Naive thymus-derived CD8-positive, alpha-beta T cell (primary cell): ENCODE data around the gene CD300LG. TPM values are rescaled to one million over a fixed set of nuclear protein-coding genes. Genes with fewer than 3 reads are reported as not detected.

ENCODE experiments used
- ATAC-seq, 2 donors: fragments of 150-1000 bp; cut with Tn5 transposase in 1 of 2; sonication (Bioruptor Pico), chemical (Tn5 transposase) in 1 of 2; 1 replicate in 1 of 2; 2 replicates in 1 of 2; pipeline ENCODE4 v1.10.0; 2021; ENCODE audit warnings: mild to moderate bottlenecking in 2 of 2, moderate library complexity in 2 of 2
- POLR2A ChIA-PET: fragments of 350-600 bp; sonication (Branson Sonifier 250); formaldehyde crosslinking; loops from one replicate; lab custom pipeline; 2021; ENCODE audit warnings: antibody characterized with exemption; lab: Charles Lee
- DNase-seq, 10 donors: peaks; one replicate each; pipeline versions ENCODE4 v3.0.0 to v3.0.0-alpha.2; 2020 to 2022
- H3K27ac Mint-ChIP-seq, 10 donors: one replicate each; pipeline ENCODE4 v1.8.0; 2020 to 2022; ENCODE audit warnings: mild to moderate bottlenecking in 10 of 10, mixed read lengths in 10 of 10, moderate library complexity in 4 of 10, inconsistent platforms in 1 of 10
- H3K27me3 Mint-ChIP-seq, 5 donors: one replicate each; pipeline ENCODE4 v1.8.0; 2021 to 2022; ENCODE audit warnings: mixed read lengths in 5 of 5
- H3K36me3 Mint-ChIP-seq, 3 donors: one replicate each; pipeline ENCODE4 v1.8.0; 2020 to 2022; ENCODE audit warnings: mixed read lengths in 3 of 3, mild to moderate bottlenecking in 2 of 3, inconsistent platforms in 1 of 3
- H3K4me1 Mint-ChIP-seq, 4 donors: one replicate each; pipeline ENCODE4 v1.8.0; 2021 to 2022; ENCODE audit warnings: mixed read lengths in 4 of 4
- H3K4me3 Mint-ChIP-seq, 10 donors: one replicate each; pipeline ENCODE4 v1.8.0; 2020 to 2022; ENCODE audit warnings: mild to moderate bottlenecking in 10 of 10, mixed read lengths in 10 of 10, moderate library complexity in 6 of 10, inconsistent platforms in 1 of 10
- H3K9me3 Mint-ChIP-seq, 9 donors: one replicate each; pipeline ENCODE4 v1.8.0; 2020 to 2022; ENCODE audit warnings: mixed read lengths in 9 of 9, mild to moderate bottlenecking in 3 of 9, inconsistent platforms in 1 of 9, moderate library complexity in 1 of 9
- polyA plus RNA-seq, 3 donors: library from polyadenylated mRNA; unstranded; fragments of 300-500 nt; fragmentation: Illumina TruSeq; gene quantifications; one replicate each; pipeline ENCODE4 v1.2.3, GENCODE V29; 2021
- total RNA-seq, 8 experiments: library from RNA in 2 of 8; stranded (reverse) in 2 of 8; gene quantifications; one replicate each; pipeline ENCODE4 v1.2.3 and lab custom pipeline; 2021 to 2026

CD300LG gene
- total and polyA plus RNA-seq, 5 experiments from 2014 or later: not detected

- peaks cover 11 to 44% (median 22%) of the 10 kb centered on the region in 5 donors for H3K27me3 Mint-ChIP-seq
- no peaks in the 10 kb centered on the region for H3K36me3 Mint-ChIP-seq
- H3K9me3 Mint-ChIP-seq: no peaks in the 10 kb centered on the region
- peaks cover 0 to 2% (median 0%) of the 10 kb centered on the region in 4 donors for H3K4me1 Mint-ChIP-seq
- H3K4me3 Mint-ChIP-seq: no peak overlapping the region
- POLR2A ChIA-PET: interaction anchor here (1.5 kb wide), 1 partner anchor 67 kb away, joined by 5 read pairs; the partner anchor contains the start of gene DUSP3
- H3K27ac Mint-ChIP-seq: no peak overlapping the region
- ATAC-seq (no peak), DNase-seq (no peak)
Measured at GRCh38 chr17:43845766-43846165, 1.2 kb upstream of the CD300LG start.

GRCh38 chr17:43846221-43846712 is 709 bp upstream of the CD300LG start:
- peak; percentile 99 for ATAC-seq
- Mint-ChIP-seq H3K36me3 (no peaks in the 10 kb centered on the region), H3K27me3 (peaks cover 11 to 48% (median 23%) of the 10 kb centered on the region in 5 donors), H3K4me3 (no peak overlapping the region), H3K9me3 (no peaks in the 10 kb centered on the region), H3K4me1 (peaks cover 0 to 2% (median 0%) of the 10 kb centered on the region in 4 donors), H3K27ac (peak overlapping the region in 1 of 10 donors; percentile 13)
- POLR2A ChIA-PET: interaction anchor here (1.5 kb wide), 1 partner anchor 68 kb away, joined by 5 read pairs; the partner anchor contains the start of gene DUSP3
- DNase-seq: peak; percentile 47 to 82 (median 67)

- POLR2A ChIA-PET: no interaction called here
Measured at GRCh38 chr17:43848601-43849000, 1.6 kb downstream of the CD300LG start.

GRCh38 chr17:43849116-43849515 is 2.1 kb downstream of the CD300LG start:
- no peak for ATAC-seq
- DNase-seq: no peak
- Mint-ChIP-seq H3K27ac (no peak overlapping the region), H3K9me3 (no peaks in the 10 kb centered on the region), H3K36me3 (no peaks in the 10 kb centered on the region), H3K27me3 (peaks cover 9 to 53% (median 21%) of the 10 kb centered on the region in 5 donors), H3K4me3 (no peak overlapping the region), H3K4me1 (no peaks in the 10 kb centered on the region)
- POLR2A ChIA-PET: no interaction called here

More at GRCh38 chr17:43848601-43849000, 1.6 kb downstream of the CD300LG start:
- Mint-ChIP-seq H3K27ac (no peak overlapping the region), H3K36me3 (no peaks in the 10 kb centered on the region), H3K27me3 (peaks cover 9 to 53% (median 21%) of the 10 kb centered on the region in 5 donors), H3K4me1 (peaks cover 0 to 2% (median 0%) of the 10 kb centered on the region in 4 donors), H3K9me3 (no peaks in the 10 kb centered on the region), H3K4me3 (no peak overlapping the region)
- no peak for ATAC-seq
- no peak for DNase-seq

GRCh38 chr17:43852571-43852970 is 5.6 kb downstream of the CD300LG start:
- Mint-ChIP-seq H3K36me3 (no peaks in the 10 kb centered on the region), H3K9me3 (no peaks in the 10 kb centered on the region), H3K4me1 (no peaks in the 10 kb centered on the region), H3K27me3 (peaks cover 5 to 42% (median 24%) of the 10 kb centered on the region in 5 donors), H3K27ac (no peak overlapping the region), H3K4me3 (no peak overlapping the region)
- ATAC-seq (no peak), DNase-seq (no peak)
- POLR2A ChIA-PET: no interaction called here

GRCh38 chr17:43853546-43853945 is 6.6 kb downstream of the CD300LG start:
- DNase-seq: no peak
- Mint-ChIP-seq H3K27ac (no peak overlapping the region), H3K4me3 (no peak overlapping the region), H3K9me3 (no peaks in the 10 kb centered on the region), H3K4me1 (no peaks in the 10 kb centered on the region), H3K36me3 (no peaks in the 10 kb centered on the region), H3K27me3 (peaks cover 4 to 40% (median 20%) of the 10 kb centered on the region in 5 donors)
- POLR2A ChIA-PET: no interaction called here
- ATAC-seq: no peak

- Mint-ChIP-seq H3K9me3 (no peaks in the 10 kb centered on the region), H3K27ac (no peak overlapping the region), H3K4me1 (no peaks in the 10 kb centered on the region), H3K4me3 (no peak overlapping the region), H3K27me3 (peaks cover 4 to 34% (median 15%) of the 10 kb centered on the region in 5 donors), H3K36me3 (no peaks in the 10 kb centered on the region)
- ATAC-seq: no peak
- POLR2A ChIA-PET: no interaction called here
- DNase-seq: no peak
Measured at GRCh38 chr17:43854498-43854897, 7.5 kb downstream of the CD300LG start.

GRCh38 chr17:43855061-43855460 is 8.1 kb downstream of the CD300LG start:
- POLR2A ChIA-PET: no interaction called here
- H3K27ac Mint-ChIP-seq: no peak overlapping the region
- H3K27me3 Mint-ChIP-seq: peaks cover 2 to 28% (median 13%) of the 10 kb centered on the region in 5 donors
- no peak overlapping the region for H3K4me3 Mint-ChIP-seq
- ATAC-seq (no peak), DNase-seq (no peak)
- H3K4me1 Mint-ChIP-seq: no peaks in the 10 kb centered on the region
- H3K9me3 Mint-ChIP-seq: no peaks in the 10 kb centered on the region
- no peaks in the 10 kb centered on the region for H3K36me3 Mint-ChIP-seq

- Mint-ChIP-seq H3K27me3 (peaks cover 2 to 23% (median 10%) of the 10 kb centered on the region in 5 donors), H3K36me3 (no peaks in the 10 kb centered on the region), H3K27ac (no peak overlapping the region), H3K4me3 (no peak overlapping the region), H3K4me1 (no peaks in the 10 kb centered on the region), H3K9me3 (no peaks in the 10 kb centered on the region)
- DNase-seq (no peak), ATAC-seq (no peak)
- POLR2A ChIA-PET: no interaction called here
Measured at GRCh38 chr17:43856141-43856540, 9.2 kb downstream of the CD300LG start.

- Mint-ChIP-seq H3K27me3 (peaks cover 0 to 17% (median 6%) of the 10 kb centered on the region in 5 donors), H3K9me3 (no peaks in the 10 kb centered on the region), H3K4me3 (no peak overlapping the region), H3K36me3 (no peaks in the 10 kb centered on the region), H3K4me1 (no peaks in the 10 kb centered on the region), H3K27ac (peak overlapping the region in 1 of 10 donors; percentile 13)
- ATAC-seq (no peak), DNase-seq (no peak)
- POLR2A ChIA-PET: no interaction called here
Measured at GRCh38 chr17:43857141-43857540, 10.2 kb downstream of the CD300LG start.

GRCh38 chr17:43857957-43858600 is 11.1 kb downstream of the CD300LG start:
- H3K27ac Mint-ChIP-seq: peak overlapping the region in 1 of 10 donors; percentile 43
- H3K4me1 Mint-ChIP-seq: no peaks in the 10 kb centered on the region
- no peaks in the 10 kb centered on the region for H3K36me3 Mint-ChIP-seq
- no peaks in the 10 kb centered on the region for H3K9me3 Mint-ChIP-seq
- POLR2A ChIA-PET: no interaction called here
- peaks cover 0 to 17% (median 8%) of the 10 kb centered on the region in 5 donors for H3K27me3 Mint-ChIP-seq
- no peak overlapping the region for H3K4me3 Mint-ChIP-seq
- no peak for DNase-seq
- no peak for ATAC-seq

- Mint-ChIP-seq H3K4me3 (no peak overlapping the region), H3K4me1 (no peaks in the 10 kb centered on the region), H3K27ac (no peak overlapping the region), H3K36me3 (no peaks in the 10 kb centered on the region), H3K27me3 (peaks cover 2 to 17% (median 8%) of the 10 kb centered on the region in 5 donors), H3K9me3 (no peaks in the 10 kb centered on the region)
- DNase-seq (no peak), ATAC-seq (no peak)
- POLR2A ChIA-PET: no interaction called here
Measured at GRCh38 chr17:43860077-43860725, 13.2 kb downstream of the CD300LG start.

GRCh38 chr17:43860927-43861622 is 14.1 kb downstream of the CD300LG start:
- Mint-ChIP-seq H3K4me3 (no peak overlapping the region), H3K27ac (no peak overlapping the region), H3K4me1 (no peaks in the 10 kb centered on the region), H3K27me3 (peaks cover 2 to 17% (median 8%) of the 10 kb centered on the region in 5 donors), H3K9me3 (no peaks in the 10 kb centered on the region), H3K36me3 (no peaks in the 10 kb centered on the region)
- DNase-seq (no peak), ATAC-seq (no peak)
- POLR2A ChIA-PET: no interaction called here
